Gastrocnemius medialis (tissue), 4 donors: ENCODE data around the gene WASL.

Experiments
- CTCF ChIP-seq, 5 experiments: fragments of 450-650 bp in 3 of 5; fragments of 200-600 bp in 2 of 5; sonication (generic) in 2 of 5; IDR thresholded peaks in 4 of 5; conservative IDR thresholded peaks in 1 of 5; 1 replicate in 4 of 5; 2 replicates in 1 of 5; pipeline ENCODE4 v1.5.1; 2016 to 2019; ENCODE audit warnings: antibody characterized with exemption in 5 of 5, mild to moderate bottlenecking in 3 of 5, moderate library complexity in 3 of 5
- POLR2A ChIP-seq, 2 donors: fragments of 450-650 bp; IDR thresholded peaks; one replicate each; pipeline ENCODE4 v1.6.1; 2017; ENCODE audit warnings: antibody characterized with exemption in 2 of 2, mild to moderate bottlenecking in 2 of 2, moderate library complexity in 2 of 2

GRCh38 chr7:123732413-123733091 lies 16.3 kb downstream of the WASL start:
- TF ChIP-seq CTCF (IDR thresholded peaks at IDR 0.05 in 4 of 5, conservative IDR thresholded peaks at IDR 0.05 in 1 of 5): no peak
- no peak for TF ChIP-seq POLR2A (IDR thresholded peaks at IDR 0.05)
